T47D (cell line): ENCODE results near the gene NLRC3.
"Not testable (repeated sequence)": the region's sequence is repeated elsewhere in the genome, so short reads cannot be mapped to it uniquely, and the experiment has no call there.

ENCODE experiments used
- DNase-seq, 2 experiments: peaks; one replicate each; pipeline versions ENCODE4 v3.0.0 to v3.0.0-alpha.2; 2011 to 2012; ENCODE audit warnings: low read depth in 1 of 2, low spot score in 1 of 2
- JUND ChIP-seq: IDR thresholded peaks from 2 replicates; pipeline ENCODE4 v1.6.1; 2012; ENCODE audit warnings: low read depth
- in situ Hi-C: cut with HindIII; loops from 2 replicates; pipeline ENCODE4 v1.10.0; 2016; ENCODE audit warnings: low sequenced_read_pairs, low pct_unique_long_range_greater_than_20kb

NLRC3 gene

GRCh38 chr16:3501783-3502400, 75.3 kb downstream of the NLRC3 start:
- DNase-seq: no peak
- no peak for TF ChIP-seq JUND
- in situ Hi-C loops: no loop called here

- in situ Hi-C loops, DNase-seq: not testable (repeated sequence)
These were observed 75.8 kb downstream of the NLRC3 start for GRCh38 chr16:3501412-3501761.

DNA sequence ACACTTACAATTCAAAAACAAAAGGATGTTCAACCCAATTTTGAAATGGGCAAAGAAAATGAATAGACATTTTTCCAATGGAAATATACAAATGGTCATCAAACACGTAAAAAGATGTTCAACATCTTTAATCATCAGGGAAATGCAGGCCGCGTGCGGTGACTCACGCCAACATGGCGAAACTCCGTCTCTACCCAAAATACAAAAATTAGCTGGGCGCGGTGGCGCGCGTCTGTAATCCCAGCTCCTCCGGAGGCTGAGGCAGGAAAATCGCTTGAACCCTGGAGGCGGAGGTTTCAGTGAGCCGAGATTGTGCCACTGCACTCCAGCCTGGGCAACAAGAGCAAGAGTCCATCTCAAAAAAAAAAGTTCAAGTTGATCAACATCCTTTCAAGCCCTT, 78.2 kb downstream of the NLRC3 start:
- in situ Hi-C loops: no loop called here

GRCh38 chr16:3497771-3498170, 79.4 kb downstream of the NLRC3 start:
- no peak for TF ChIP-seq JUND
- in situ Hi-C loops: no loop called here

More for the DNA sequence above, 78.2 kb downstream of the NLRC3 start:
- DNase-seq: no peak
- no peak for TF ChIP-seq JUND

DNA sequence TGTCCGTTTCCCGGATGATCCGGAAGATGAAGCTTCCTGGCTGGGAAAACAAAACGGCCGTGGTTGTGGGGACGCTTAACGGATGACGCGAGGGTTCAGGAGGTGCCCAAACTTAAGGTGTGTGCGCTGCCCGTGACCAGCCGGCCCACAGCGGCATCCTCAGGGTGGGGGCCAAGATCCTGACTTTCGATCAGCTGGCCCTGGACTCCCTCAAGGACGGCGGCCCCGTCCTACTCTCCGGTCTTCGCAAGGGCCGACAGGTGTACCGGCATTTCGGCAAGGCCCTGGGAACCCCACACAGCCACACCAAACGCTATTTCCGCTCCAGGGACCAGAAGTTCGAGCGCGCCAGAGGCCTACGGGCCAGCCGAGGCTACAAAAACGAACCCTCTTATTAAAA, 80.8 kb downstream of the NLRC3 start:
- in situ Hi-C loops: no loop called here
- no peak for TF ChIP-seq JUND

More at GRCh38 chr16:3497771-3498170, 79.4 kb downstream of the NLRC3 start:
- no peak for DNase-seq

GRCh38 chr16:3495176-3495575, 82.0 kb downstream of the NLRC3 start, which contains the start of gene C16orf90:
Gene C16orf90, minus strand, starts transcription at chr16:3495489. Its CDS starts 68 bp downstream, at chr16:3495421.
- in situ Hi-C loops: no loop called here
- TF ChIP-seq JUND: no peak

More for the DNA sequence above, 80.8 kb downstream of the NLRC3 start:
- DNase-seq: no peak

DNA sequence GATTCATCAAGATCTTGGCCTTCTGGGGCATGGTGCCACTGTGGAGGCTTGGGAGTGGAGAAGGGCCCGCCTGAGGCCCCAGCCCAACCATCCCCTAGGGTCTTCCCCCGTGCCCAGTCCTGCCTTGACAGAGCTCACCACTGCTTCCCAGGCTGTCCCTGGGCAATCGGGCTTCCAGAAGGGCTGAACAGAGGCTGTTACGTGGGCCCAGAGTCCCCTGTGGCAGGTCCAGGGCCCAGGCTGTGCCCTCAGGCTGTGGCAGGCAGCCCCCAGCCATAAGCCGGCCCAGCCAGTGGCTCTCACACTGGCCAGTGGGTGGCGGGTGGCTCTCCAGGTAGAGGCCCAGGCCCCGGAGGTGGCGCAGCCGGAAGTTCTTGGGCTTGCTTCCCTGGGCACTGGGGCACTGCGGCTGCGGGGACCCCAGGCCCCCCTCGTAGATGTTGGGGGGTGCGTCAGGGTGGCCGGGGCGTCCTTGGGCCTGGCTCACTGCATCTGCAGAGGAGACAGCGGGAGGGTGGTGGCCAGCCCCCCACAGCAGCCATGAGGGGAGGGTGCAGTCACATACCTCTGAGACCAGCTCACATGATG, 82.7 kb downstream of the NLRC3 start:
- in situ Hi-C loops: no loop called here
- no peak for DNase-seq
- no peak for TF ChIP-seq JUND

More at GRCh38 chr16:3495176-3495575, 82.0 kb downstream of the NLRC3 start, which contains the start of gene C16orf90:
- DNase-seq: no peak

- DNase-seq: no peak
- in situ Hi-C loops: no loop called here
- TF ChIP-seq JUND: no peak
These were observed 84.8 kb downstream of the NLRC3 start for GRCh38 chr16:3492356-3492755.

DNA sequence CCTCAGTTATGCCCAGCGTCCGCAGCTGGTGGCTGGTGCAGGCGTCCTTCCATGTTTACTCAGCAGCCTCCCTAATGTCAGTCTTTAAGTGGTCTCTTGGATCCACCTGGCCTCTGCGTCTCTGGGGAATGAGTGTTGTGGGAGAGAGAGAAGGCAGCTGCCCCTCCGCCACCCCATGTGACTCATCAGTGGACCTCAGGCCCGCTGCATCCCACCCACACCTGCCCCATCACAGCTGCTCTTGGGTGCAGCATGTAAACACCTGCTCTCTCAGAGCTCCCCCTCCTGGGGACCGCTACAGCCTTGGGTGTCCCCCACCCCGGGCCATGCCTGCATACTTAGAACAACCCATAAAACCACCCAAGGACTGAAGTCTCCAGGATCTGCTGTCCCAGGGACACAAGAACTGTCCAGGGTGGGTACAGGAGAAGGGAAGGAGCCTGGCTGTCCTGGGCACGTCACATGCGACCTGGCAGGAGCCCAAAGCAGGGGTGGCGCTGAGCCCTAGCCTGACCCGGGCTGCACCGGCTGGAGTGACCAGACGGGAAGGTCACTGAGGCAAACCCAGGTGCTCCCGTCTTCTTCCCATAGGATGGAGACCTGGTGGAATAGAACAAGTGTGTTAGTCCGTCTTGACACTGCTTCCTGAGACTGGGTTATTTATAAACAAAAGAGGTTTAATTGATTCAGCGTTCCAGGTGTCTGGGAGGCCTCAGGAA, 86.1 kb downstream of the NLRC3 start:
- in situ Hi-C loops: no loop called here
- no peak for TF ChIP-seq JUND
- DNase-seq: no peak
